Measurements from ENCODE around the gene AGTRAP. TPM values are rescaled to one million over a fixed set of nuclear protein-coding genes. Genes with fewer than 3 reads are reported as not detected.
A peak's percentile ranks its signal among the peaks of the same experiment; 100 is the strongest.

Gene AGTRAP
- total and polyA plus RNA-seq, 2 of the 4 experiments (the other 2 are of a cell fraction) = 21.5 to 57.7 TPM

DNA sequence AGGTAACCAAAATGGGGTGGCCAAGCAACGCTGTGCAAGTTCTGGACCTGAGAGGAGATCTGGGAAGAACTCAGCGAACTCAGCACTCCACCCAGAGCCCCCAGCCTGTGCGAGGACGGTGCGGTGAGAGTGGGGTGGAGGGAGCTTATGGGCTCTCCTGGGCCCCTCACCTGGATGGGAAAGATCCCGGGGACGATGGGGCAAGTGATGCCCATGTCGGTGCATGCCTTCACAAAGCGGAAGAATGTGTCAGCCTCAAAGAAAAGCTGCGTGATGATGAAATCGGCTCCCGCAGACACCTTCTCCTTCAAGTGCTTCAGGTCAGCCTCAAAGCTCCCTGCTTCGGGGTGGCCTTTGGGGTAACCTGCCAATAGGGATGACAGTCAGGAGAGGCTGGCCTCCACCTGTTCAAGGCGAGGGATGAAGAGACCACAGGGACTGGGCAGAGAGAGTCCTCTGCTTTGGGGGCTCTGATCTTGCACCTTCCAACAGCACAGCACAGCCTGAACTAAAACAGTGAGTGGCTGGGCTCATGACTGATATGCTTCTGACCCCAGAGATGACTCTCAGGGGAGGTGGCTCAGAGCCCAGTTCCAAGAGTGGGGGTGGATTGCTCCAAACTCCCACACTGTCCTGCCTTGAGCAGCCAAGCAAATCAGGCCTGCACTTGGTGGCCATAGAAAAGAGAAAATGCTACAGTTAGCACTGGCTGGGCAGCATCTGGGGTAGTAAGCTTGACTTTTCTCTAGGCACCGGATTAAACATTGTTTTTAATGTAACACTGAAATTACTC lies 60.3 kb downstream of the AGTRAP start:
- BruUV-seq (replicated peaks) = no TSS peak
- ChIA-PET CTCF (no interaction called here), POLR2A (ENCODE audit: unreplicated experiment) (no interaction called here)
- H3K79me1 ChIP-seq (ENCODE audit: low read depth in 1 of 2, low read length in 2 of 2) = peaks cover 0 to 12% of the 10 kb centered on the region in 2 experiments; a peak in 1 of 4 replicates
- peaks cover 17% of the 10 kb centered on the region for H3K4me1 ChIP-seq (ENCODE audit: control insufficient read depth, insufficient read depth, low read length)
- peak; percentile 24; the same call in 1 of the 2 replicates for TF ChIP-seq MAZ (IDR thresholded peaks at IDR 0.05; ENCODE audit: borderline replicate concordance, low read depth, low read length)
- TF ChIP-seq NFE2L2 (IDR thresholded peaks at IDR 0.05; ENCODE audit: low read depth, low read length) = no peak
- TF ChIP-seq, protein P1, sequence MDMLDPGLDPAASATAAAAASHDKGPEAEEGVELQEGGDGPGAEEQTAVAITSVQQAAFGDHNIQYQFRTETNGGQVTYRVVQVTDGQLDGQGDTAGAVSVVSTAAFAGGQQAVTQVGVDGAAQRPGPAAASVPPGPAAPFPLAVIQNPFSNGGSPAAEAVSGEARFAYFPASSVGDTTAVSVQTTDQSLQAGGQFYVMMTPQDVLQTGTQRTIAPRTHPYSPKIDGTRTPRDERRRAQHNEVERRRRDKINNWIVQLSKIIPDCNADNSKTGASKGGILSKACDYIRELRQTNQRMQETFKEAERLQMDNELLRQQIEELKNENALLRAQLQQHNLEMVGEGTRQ (IDR thresholded peaks at IDR 0.05; ENCODE audit: low read depth, low read length) = no peak
- TF ChIP-seq, protein P2, sequence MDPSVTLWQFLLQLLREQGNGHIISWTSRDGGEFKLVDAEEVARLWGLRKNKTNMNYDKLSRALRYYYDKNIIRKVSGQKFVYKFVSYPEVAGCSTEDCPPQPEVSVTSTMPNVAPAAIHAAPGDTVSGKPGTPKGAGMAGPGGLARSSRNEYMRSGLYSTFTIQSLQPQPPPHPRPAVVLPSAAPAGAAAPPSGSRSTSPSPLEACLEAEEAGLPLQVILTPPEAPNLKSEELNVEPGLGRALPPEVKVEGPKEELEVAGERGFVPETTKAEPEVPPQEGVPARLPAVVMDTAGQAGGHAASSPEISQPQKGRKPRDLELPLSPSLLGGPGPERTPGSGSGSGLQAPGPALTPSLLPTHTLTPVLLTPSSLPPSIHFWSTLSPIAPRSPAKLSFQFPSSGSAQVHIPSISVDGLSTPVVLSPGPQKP (IDR thresholded peaks at IDR 0.05; ENCODE audit: borderline replicate concordance, low read depth, low read length) = no peak
- no peak for TF ChIP-seq POLR2A (IDR thresholded peaks at IDR 0.05; ENCODE audit: low read depth, low read length)
- peak; percentile 23; the same call in 1 of the 2 replicates for TF ChIP-seq CEBPB (IDR thresholded peaks at IDR 0.05; ENCODE audit: low read depth, low read length)
- H3K9me3 ChIP-seq (ENCODE audit: control insufficient read depth, insufficient read depth, low read length) = no peaks in the 10 kb centered on the region
- dilution Hi-C loops (cut with HindIII; ENCODE audit: low sequenced_read_pairs, unreplicated experiment) = no loop called here
- H3K4ac ChIP-seq (ENCODE audit: low read depth, low read length) = no peak overlapping the region
- H3K4me2 ChIP-seq (ENCODE audit: low read depth, low read length) = no peak overlapping the region
- intact Hi-C loops (cut with micrococcal nuclease) = no loop called here
- in situ Hi-C loops (cut with MboI; ENCODE audit: low sequenced_read_pairs) = no loop called here
- H4K91ac ChIP-seq (ENCODE audit: insufficient read depth, low read depth, low read length) = no peak overlapping the region
- no peaks in the 10 kb centered on the region for H4K20me1 ChIP-seq (ENCODE audit: insufficient read depth, low read length)
- H3K27me3 ChIP-seq (ENCODE audit: control insufficient read depth, insufficient read depth, low read length) = no peaks in the 10 kb centered on the region
- H3K4me3 ChIP-seq (ENCODE audit: insufficient read depth, low read depth, low read length) = no peak overlapping the region
- H3K9ac ChIP-seq (ENCODE audit: low read depth, low read length) = no peak overlapping the region
- H3K14ac ChIP-seq (replicated peaks; ENCODE audit: low read depth, low read length) = no peak overlapping the region
- no peak overlapping the region for H2BK5ac ChIP-seq (ENCODE audit: low read depth, low read length, poor library complexity, severe bottlenecking)
- H2BK120ac ChIP-seq (ENCODE audit: low read depth, low read length) = no peak overlapping the region
- H3K9me1 ChIP-seq (ENCODE audit: insufficient read depth, low read length) = peaks cover 18% of the 10 kb centered on the region; the same call in 1 of the 2 replicates
- peak overlapping the region; percentile 9 for H2AK9ac ChIP-seq (replicated peaks; ENCODE audit: low read depth, low read length, poor library complexity)
- WGBS, 2 experiments (ENCODE audit: extremely low coverage in 2 of 2, insufficient read length in 1 of 2) = 100% methylated on average over 3 of the region's 15 CpGs; no CpG with 5 or more reads in 1 of the 2 experiments
- no peak overlapping the region for H3K27ac ChIP-seq (ENCODE audit: insufficient read depth, low read length)
- no peak overlapping the region for H3K23ac ChIP-seq (ENCODE audit: low read depth, low read length)
- peaks cover 56% of the 10 kb centered on the region for H3K36me3 ChIP-seq (ENCODE audit: control insufficient read depth, insufficient read depth, low read length)
- no peak overlapping the region for H3K56ac ChIP-seq (ENCODE audit: extremely low read depth, insufficient read depth, low read length)
- H2BK15ac ChIP-seq (ENCODE audit: low read depth, low read length) = no peak overlapping the region
- H4K5ac ChIP-seq (ENCODE audit: low read depth, low read length) = no peak overlapping the region
- no peak overlapping the region for H4K8ac ChIP-seq (ENCODE audit: low read depth in 2 of 2, low read length in 2 of 2)
- H3K18ac ChIP-seq (ENCODE audit: low read depth, low read length) = no peak overlapping the region
- peak overlapping the region; percentile 18 for H2AFZ ChIP-seq (replicated peaks; ENCODE audit: low read length, poor library complexity)
- DNase-seq (peak; percentile 64), ATAC-seq (ENCODE audit: low read depth) (peak; percentile 72)
- H2AK5ac ChIP-seq (ENCODE audit: low read depth, low read length) = no peak overlapping the region
- H2BK20ac ChIP-seq (ENCODE audit: low read depth, low read length) = no peak overlapping the region

Measured in IMR-90 (cell line).